Keratinocyte (primary cell): ENCODE measurements around the gene CHL1. TPM values are rescaled to one million over a fixed set of nuclear protein-coding genes. Genes with fewer than 3 reads are reported as not detected.

Source experiments
- DNase-seq: peaks from one replicate; pipeline ENCODE4 v3.0.0-alpha.2; 2011; ENCODE audit warnings: low read depth, missing footprints, low spot score
- FAIRE-seq: peaks from 2 replicates; lab custom pipeline; 2011; peaks lifted over from hg19 to GRCh38; lab: Jason Lieb, UNC
- H2AFZ ChIP-seq: 2 replicates; pipeline ENCODE4 v1.6.0; 2012; ENCODE audit warnings: low read length, control low read depth, inconsistent platforms; ENCODE audit not compliant: control insufficient read depth
- H3K27ac ChIP-seq: 2 replicates; pipeline ENCODE4 v1.5.1; 2011; ENCODE audit warnings: low read length; ENCODE audit not compliant: control insufficient read depth, insufficient read depth
- H3K27me3 ChIP-seq: 3 replicates; pipeline ENCODE4 v1.6.0; 2011; ENCODE audit warnings: low read length; ENCODE audit not compliant: control insufficient read depth, insufficient read depth; ENCODE audit errors: extremely low read depth
- H3K36me3 ChIP-seq, 2 experiments: 2 replicates in 1 of 2; 3 replicates in 1 of 2; pipeline ENCODE4 v1.5.1; 2011; ENCODE audit warnings: low read length in 2 of 2, mild to moderate bottlenecking in 1 of 2; ENCODE audit not compliant: control insufficient read depth in 2 of 2, insufficient read depth in 2 of 2; ENCODE audit errors: extremely low read depth in 1 of 2
- H3K4me1 ChIP-seq: 3 replicates; pipeline ENCODE4 v1.5.1; 2011; ENCODE audit warnings: low read length; ENCODE audit not compliant: control insufficient read depth, insufficient read depth; ENCODE audit errors: extremely low read depth
- H3K4me2 ChIP-seq: 3 replicates; pipeline ENCODE4 v1.6.0; 2011; ENCODE audit warnings: low read depth, low read length; ENCODE audit not compliant: control insufficient read depth, insufficient read depth; ENCODE audit errors: extremely low read depth
- H3K4me3 ChIP-seq, 3 experiments: fragments of 200-600 bp in 1 of 3; sonication (generic) in 1 of 3; 2 replicates in 2 of 3; 3 replicates in 1 of 3; pipeline ENCODE4 v1.5.1; 2011 to 2016; ENCODE audit warnings: low read length in 3 of 3, mild to moderate bottlenecking in 3 of 3, control low read depth in 2 of 3, inconsistent platforms in 1 of 3, low read depth in 1 of 3, mixed read lengths in 1 of 3, mixed run types in 1 of 3, moderate library complexity in 1 of 3; ENCODE audit not compliant: control insufficient read depth in 2 of 3, insufficient read depth in 2 of 3; ENCODE audit errors: extremely low read depth in 1 of 3
- H3K79me2 ChIP-seq: 2 replicates; pipeline ENCODE4 v1.6.0; 2012; ENCODE audit warnings: low read length; ENCODE audit not compliant: control insufficient read depth, insufficient read depth
- H3K9ac ChIP-seq: 3 replicates; pipeline ENCODE4 v1.6.0; 2011; ENCODE audit warnings: low read length; ENCODE audit not compliant: control insufficient read depth, insufficient read depth; ENCODE audit errors: extremely low read depth
- H3K9me1 ChIP-seq: 3 replicates; pipeline ENCODE4 v1.6.0; 2011; ENCODE audit warnings: low read length; ENCODE audit not compliant: control insufficient read depth, insufficient read depth; ENCODE audit errors: extremely low read depth
- H3K9me3 ChIP-seq: 2 replicates; pipeline ENCODE4 v1.5.1; 2012; ENCODE audit warnings: low read depth, low read length; ENCODE audit not compliant: control insufficient read depth
- H4K20me1 ChIP-seq: 3 replicates; pipeline ENCODE4 v1.6.0; 2011; ENCODE audit warnings: low read length; ENCODE audit not compliant: control insufficient read depth, insufficient read depth; ENCODE audit errors: extremely low read depth
- CTCF ChIP-seq, 3 experiments: IDR thresholded peaks in 1 of 3; conservative IDR thresholded peaks in 1 of 3; optimal IDR thresholded peaks in 1 of 3; 2 replicates in 2 of 3; 3 replicates in 1 of 3; pipeline versions ENCODE3 to v1.5.1; 2011; ENCODE audit warnings: low read length in 3 of 3, mild to moderate bottlenecking in 3 of 3, moderate library complexity in 2 of 3, control low read depth in 1 of 3, inconsistent platforms in 1 of 3; ENCODE audit not compliant: insufficient read depth in 2 of 3; ENCODE audit errors: extremely low read depth in 1 of 3
- EZH2 ChIP-seq: IDR thresholded peaks from one replicate; pipeline ENCODE4 v1.6.1; 2012; ENCODE audit warnings: inconsistent platforms, mild to moderate bottlenecking, low read length, moderate library complexity
- dilution Hi-C: fragments of 300-500 bp; cut with MboI; formaldehyde crosslinking; loops from one replicate; pipeline ENCODE4 v1.7.0; 2020; ENCODE audit warnings: low sequenced_read_pairs; ENCODE audit not compliant: extremely low pct_ligation_motif_present
- polyA plus RNA-seq, 5 experiments: library from polyadenylated mRNA; depleted of rRNA in 3 of 5; stranded (reverse) in 3 of 5; stranded (forward) in 1 of 5; unstranded in 1 of 5; fragments of >200 nt; gene quantifications; 1 replicate in 1 of 5; 2 replicates in 3 of 5; 3 replicates in 1 of 5; pipeline versions ENCODE4 v1.2.1 to v1.2.3, GENCODE V29; 2011 to 2012; ENCODE audit warnings: missing spikeins in 2 of 5, low read depth in 1 of 5, low replicate concordance in 1 of 5

The CHL1 gene
- polyA plus RNA-seq, 1 donor (not counting 4 experiments of a cell fraction or from before 2014, with no cell fraction given): 0.04 TPM

- no peak for FAIRE-seq
Measured at GRCh38 chr3:399647-400046, 203.1 kb downstream of the CHL1 start.

GRCh38 chr3:403826-404225, 207.3 kb downstream of the CHL1 start:
- Histone ChIP-seq H3K4me1 (no peaks in the 10 kb centered on the region), H3K27ac (no peak overlapping the region), H3K9ac (no peak overlapping the region), H3K9me1 (no peaks in the 10 kb centered on the region), H3K27me3 (no peaks in the 10 kb centered on the region), H3K9me3 (no peaks in the 10 kb centered on the region), H3K79me2 (no peaks in the 10 kb centered on the region), H3K36me3 (no peaks in the 10 kb centered on the region), H3K4me2 (no peak overlapping the region), H2AFZ (no peak overlapping the region), H4K20me1 (no peaks in the 10 kb centered on the region), H3K4me3 (no peak overlapping the region)
- no peak for FAIRE-seq
- dilution Hi-C loops: no loop called here
- no peak for TF ChIP-seq EZH2
- TF ChIP-seq CTCF (optimal IDR thresholded peaks at IDR 0.05 in 1 of 3, IDR thresholded peaks at IDR 0.05 in 1 of 3, conservative IDR thresholded peaks at IDR 0.05 in 1 of 3; ENCODE audit: extremely low read depth in 1 of 3, insufficient read depth in 2 of 3, low read length in 3 of 3): no peak
- DNase-seq: no peak

More at GRCh38 chr3:399647-400046, 203.1 kb downstream of the CHL1 start:
- Histone ChIP-seq H4K20me1 (no peaks in the 10 kb centered on the region), H3K27ac (no peak overlapping the region), H3K9me1 (no peaks in the 10 kb centered on the region), H3K4me3 (no peak overlapping the region), H3K9me3 (no peaks in the 10 kb centered on the region), H3K4me2 (no peak overlapping the region), H3K4me1 (no peaks in the 10 kb centered on the region), H3K36me3 (no peaks in the 10 kb centered on the region), H3K27me3 (no peaks in the 10 kb centered on the region), H3K79me2 (no peaks in the 10 kb centered on the region), H2AFZ (no peak overlapping the region), H3K9ac (no peak overlapping the region)
- dilution Hi-C loops: no loop called here
- TF ChIP-seq CTCF (optimal IDR thresholded peaks at IDR 0.05 in 1 of 3, IDR thresholded peaks at IDR 0.05 in 1 of 3, conservative IDR thresholded peaks at IDR 0.05 in 1 of 3; ENCODE audit: extremely low read depth in 1 of 3, insufficient read depth in 2 of 3, low read length in 3 of 3) (no peak), EZH2 (no peak)
- DNase-seq: no peak
